Breast epithelium (tissue), 4 donors: Measurements from ENCODE around the gene ARPC5L. TPM values are rescaled to one million over a fixed set of nuclear protein-coding genes. Genes with fewer than 3 reads are reported as not detected.
A peak's percentile ranks its signal among the peaks of the same experiment; 100 is the strongest.

Source experiments
- DNase-seq, 2 donors: peaks; one replicate each; pipeline ENCODE4 v3.0.0-alpha.2; 2019; ENCODE audit warnings: low spot score in 2 of 2
- H3K27ac ChIP-seq, 2 donors: fragments of 200-600 bp; sonication (generic) in 1 of 2; one replicate each; pipeline ENCODE4 v1.5.1; 2016 to 2019; ENCODE audit warnings: mild to moderate bottlenecking in 1 of 2
- H3K27me3 ChIP-seq, 2 donors: fragments of 200-600 bp; sonication (generic) in 1 of 2; one replicate each; pipeline versions ENCODE4 v1.5.1 to v1.6.0; 2017 to 2019; ENCODE audit warnings: control low read depth in 1 of 2, mild to moderate bottlenecking in 1 of 2
- H3K36me3 ChIP-seq: fragments of 200-600 bp; one replicate; pipeline ENCODE4 v1.5.1; 2019
- H3K4me1 ChIP-seq, 2 donors: fragments of 200-600 bp; sonication (generic); one replicate each; pipeline ENCODE4 v1.5.1; 2016 to 2019; ENCODE audit warnings: control low read depth in 1 of 2
- H3K4me3 ChIP-seq, 3 donors: fragments of 200-600 bp; sonication (generic); 1 replicate in 2 of 3; 2 replicates in 1 of 3; pipeline ENCODE4 v1.5.1; 2016 to 2019; ENCODE audit warnings: mild to moderate bottlenecking in 3 of 3, moderate library complexity in 2 of 3
- H3K9me3 ChIP-seq, 2 donors: fragments of 200-600 bp; sonication (generic) in 1 of 2; one replicate each; pipeline ENCODE4 v1.5.1; 2016 to 2019; ENCODE audit warnings: control low read depth in 1 of 2
- POLR2A ChIP-seq: fragments of 450-650 bp; IDR thresholded peaks from one replicate; pipeline ENCODE4 v1.6.1; 2016; ENCODE audit warnings: antibody characterized with exemption, mild to moderate bottlenecking, moderate library complexity
- POLR2AphosphoS5 ChIP-seq, 3 donors: sonication (generic); formaldehyde crosslinking; IDR thresholded peaks; one replicate each; pipeline ENCODE4 v1.6.1; 2017; ENCODE audit warnings: antibody characterized with exemption in 3 of 3
- intact Hi-C: fragments of 100-400 bp; cut with DNase I; formaldehyde crosslinking; loops from one replicate; pipeline ENCODE4 v1.15.1; 2023; ENCODE audit warnings: low total_unique reads
- total RNA-seq, 3 donors: library from RNA; depleted of rRNA; stranded (reverse); fragments of >200 nt; gene quantifications; one replicate each; pipeline ENCODE4 v1.1.0, GENCODE V29; 2016
- TF ChIP-seq, protein P1 (sequence below), 3 donors: fragments of 450-650 bp; IDR thresholded peaks; one replicate each; pipeline ENCODE4 v1.5.1; 2016 to 2017; ENCODE audit warnings: antibody characterized with exemption in 3 of 3, mild to moderate bottlenecking in 3 of 3, moderate library complexity in 3 of 3

Gene ARPC5L
- total RNA-seq, 3 donors from 2014 or later, result 12.5 to 25.6 (median 22.0) TPM

DNA sequence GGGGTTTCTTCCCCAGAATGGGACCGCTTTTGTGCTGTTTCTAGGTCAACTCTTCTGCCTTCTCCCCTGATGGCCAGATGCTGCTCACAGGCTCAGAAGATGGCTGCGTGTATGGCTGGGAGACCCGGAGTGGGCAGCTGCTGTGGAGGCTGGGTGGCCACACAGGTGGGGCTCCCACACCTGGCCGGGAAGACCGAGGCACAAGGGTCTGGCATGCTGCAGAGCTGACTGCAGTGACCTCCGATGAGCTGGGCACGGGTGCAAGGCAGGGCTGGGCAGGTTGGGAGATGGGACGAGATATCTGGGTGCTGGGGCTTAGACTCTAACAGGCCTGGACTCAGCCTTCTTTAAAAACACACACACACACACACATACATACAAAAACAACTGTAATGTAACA lies 7.8 kb upstream of the ARPC5L start:
- DNase-seq, result no peak
- intact Hi-C loops, result no loop called here
- Histone ChIP-seq H3K4me3 (no peak overlapping the region), H3K4me1 (peaks cover 0 to 7% of the 10 kb centered on the region in 2 donors), H3K9me3 (no peaks in the 10 kb centered on the region), H3K27ac (peak overlapping the region in 1 of 2 donors; percentile 67), H3K27me3 (no peaks in the 10 kb centered on the region), H3K36me3 (peaks cover 4% of the 10 kb centered on the region)
- TF ChIP-seq, protein P1, sequence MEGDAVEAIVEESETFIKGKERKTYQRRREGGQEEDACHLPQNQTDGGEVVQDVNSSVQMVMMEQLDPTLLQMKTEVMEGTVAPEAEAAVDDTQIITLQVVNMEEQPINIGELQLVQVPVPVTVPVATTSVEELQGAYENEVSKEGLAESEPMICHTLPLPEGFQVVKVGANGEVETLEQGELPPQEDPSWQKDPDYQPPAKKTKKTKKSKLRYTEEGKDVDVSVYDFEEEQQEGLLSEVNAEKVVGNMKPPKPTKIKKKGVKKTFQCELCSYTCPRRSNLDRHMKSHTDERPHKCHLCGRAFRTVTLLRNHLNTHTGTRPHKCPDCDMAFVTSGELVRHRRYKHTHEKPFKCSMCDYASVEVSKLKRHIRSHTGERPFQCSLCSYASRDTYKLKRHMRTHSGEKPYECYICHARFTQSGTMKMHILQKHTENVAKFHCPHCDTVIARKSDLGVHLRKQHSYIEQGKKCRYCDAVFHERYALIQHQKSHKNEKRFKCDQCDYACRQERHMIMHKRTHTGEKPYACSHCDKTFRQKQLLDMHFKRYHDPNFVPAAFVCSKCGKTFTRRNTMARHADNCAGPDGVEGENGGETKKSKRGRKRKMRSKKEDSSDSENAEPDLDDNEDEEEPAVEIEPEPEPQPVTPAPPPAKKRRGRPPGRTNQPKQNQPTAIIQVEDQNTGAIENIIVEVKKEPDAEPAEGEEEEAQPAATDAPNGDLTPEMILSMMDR (IDR thresholded peaks at IDR 0.05), result no peak
- no peak for TF ChIP-seq POLR2AphosphoS5 (IDR thresholded peaks at IDR 0.05)
- no peak for TF ChIP-seq POLR2A

DNA sequence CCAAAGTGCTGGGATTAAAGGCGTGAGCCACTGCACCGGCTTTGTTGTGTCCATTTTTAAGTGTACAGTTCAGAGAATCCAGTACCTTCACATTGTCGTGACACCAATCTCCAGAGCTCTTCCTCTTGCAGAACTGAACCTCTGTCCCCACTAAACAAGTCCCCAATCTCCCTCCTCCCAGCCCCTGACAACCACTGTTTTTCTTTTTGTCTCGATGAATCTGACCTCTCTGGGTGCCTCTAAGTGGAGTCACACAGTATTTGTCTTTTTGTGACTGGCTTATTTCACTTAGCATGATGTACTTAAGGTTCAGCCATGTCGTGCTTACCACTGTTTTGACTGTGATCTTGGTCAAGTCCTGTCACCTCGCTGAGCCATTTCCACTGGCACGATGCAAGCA lies 7.1 kb upstream of the ARPC5L start:
- Histone ChIP-seq H3K4me1 (peaks cover 0 to 7% of the 10 kb centered on the region in 2 donors), H3K27ac (no peak overlapping the region), H3K36me3 (peaks cover 4% of the 10 kb centered on the region), H3K4me3 (no peak overlapping the region), H3K27me3 (no peaks in the 10 kb centered on the region), H3K9me3 (no peaks in the 10 kb centered on the region)
- intact Hi-C loops, result no loop called here
- no peak for DNase-seq
- TF ChIP-seq POLR2AphosphoS5 (IDR thresholded peaks at IDR 0.05), result no peak
- no peak for TF ChIP-seq POLR2A
- TF ChIP-seq, protein P1 (IDR thresholded peaks at IDR 0.05), result no peak

DNA sequence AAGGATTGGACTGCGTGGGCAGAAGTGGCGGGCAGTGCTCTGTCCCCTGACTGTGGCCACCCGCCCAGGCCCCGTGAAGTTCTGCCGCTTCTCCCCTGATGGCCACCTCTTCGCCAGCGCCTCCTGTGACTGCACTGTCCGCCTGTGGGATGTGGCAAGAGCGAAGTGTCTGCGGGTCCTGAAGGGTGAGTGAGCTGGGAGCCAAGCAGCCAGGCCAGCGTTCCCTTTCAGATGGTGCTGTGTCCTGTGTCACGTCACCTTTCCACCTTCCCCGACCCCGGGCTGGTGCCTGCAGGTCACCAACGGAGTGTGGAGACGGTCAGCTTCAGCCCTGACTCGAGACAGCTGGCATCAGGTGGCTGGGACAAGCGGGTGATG lies 6.4 kb upstream of the ARPC5L start:
- peaks cover 0 to 12% of the 10 kb centered on the region in 2 donors for H3K4me1 ChIP-seq
- TF ChIP-seq POLR2AphosphoS5 (IDR thresholded peaks at IDR 0.05) (no peak), POLR2A (no peak)
- TF ChIP-seq, protein P1 (IDR thresholded peaks at IDR 0.05), result no peak
- intact Hi-C loops, result no loop called here
- H3K36me3 ChIP-seq, result peaks cover 4% of the 10 kb centered on the region
- H3K27ac ChIP-seq, result no peak overlapping the region
- H3K9me3 ChIP-seq, result no peaks in the 10 kb centered on the region
- no peaks in the 10 kb centered on the region for H3K27me3 ChIP-seq
- no peak overlapping the region for H3K4me3 ChIP-seq
- no peak for DNase-seq

DNA sequence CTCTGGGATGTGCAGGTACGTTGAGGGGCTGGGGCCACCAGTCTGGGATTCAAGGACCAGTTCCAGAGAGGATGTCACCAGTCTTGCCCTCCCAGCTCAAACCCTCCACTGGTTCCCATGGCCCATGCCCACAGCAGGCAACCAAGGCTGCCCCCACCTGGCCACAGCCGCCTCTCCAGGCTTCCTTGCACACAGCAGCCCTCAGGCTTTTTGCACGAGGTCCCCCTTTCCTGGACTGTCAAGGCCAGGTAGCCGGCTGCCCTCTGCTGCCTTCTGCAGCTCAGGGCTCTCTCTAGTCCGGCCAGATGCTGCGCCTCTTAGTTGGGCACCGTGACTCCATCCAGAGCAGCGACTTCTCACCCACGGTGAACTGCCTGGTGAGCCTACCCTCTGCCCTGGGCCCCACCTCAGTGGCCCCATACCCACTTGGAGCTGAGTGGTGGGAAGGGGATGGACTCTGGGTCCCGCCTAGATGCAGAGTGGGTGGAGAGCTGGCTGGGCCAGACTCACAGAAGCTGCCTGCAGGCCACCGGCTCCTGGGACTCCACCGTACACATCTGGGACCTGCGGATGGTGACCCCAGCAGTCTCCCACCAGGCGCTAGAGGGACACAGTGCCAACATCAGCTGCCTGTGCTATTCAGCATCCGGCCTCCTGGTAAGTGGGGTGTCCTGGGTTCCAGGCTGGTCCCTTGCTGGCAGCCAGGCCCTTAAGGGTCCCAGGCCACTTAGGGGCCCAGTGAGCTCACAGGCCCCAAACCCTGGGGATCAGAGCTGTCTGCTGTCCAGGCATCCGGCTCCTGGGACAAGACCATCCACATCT lies 5.8 kb upstream of the ARPC5L start:
- Histone ChIP-seq H3K27ac (no peak overlapping the region), H3K4me1 (peaks cover 4 to 15% of the 10 kb centered on the region in 2 donors), H3K36me3 (peaks cover 4% of the 10 kb centered on the region), H3K27me3 (no peaks in the 10 kb centered on the region), H3K4me3 (no peak overlapping the region), H3K9me3 (no peaks in the 10 kb centered on the region)
- no peak for DNase-seq
- intact Hi-C loops, result no loop called here
- TF ChIP-seq POLR2AphosphoS5 (IDR thresholded peaks at IDR 0.05) (no peak), POLR2A (no peak)
- TF ChIP-seq, protein P1 (IDR thresholded peaks at IDR 0.05), result no peak

DNA sequence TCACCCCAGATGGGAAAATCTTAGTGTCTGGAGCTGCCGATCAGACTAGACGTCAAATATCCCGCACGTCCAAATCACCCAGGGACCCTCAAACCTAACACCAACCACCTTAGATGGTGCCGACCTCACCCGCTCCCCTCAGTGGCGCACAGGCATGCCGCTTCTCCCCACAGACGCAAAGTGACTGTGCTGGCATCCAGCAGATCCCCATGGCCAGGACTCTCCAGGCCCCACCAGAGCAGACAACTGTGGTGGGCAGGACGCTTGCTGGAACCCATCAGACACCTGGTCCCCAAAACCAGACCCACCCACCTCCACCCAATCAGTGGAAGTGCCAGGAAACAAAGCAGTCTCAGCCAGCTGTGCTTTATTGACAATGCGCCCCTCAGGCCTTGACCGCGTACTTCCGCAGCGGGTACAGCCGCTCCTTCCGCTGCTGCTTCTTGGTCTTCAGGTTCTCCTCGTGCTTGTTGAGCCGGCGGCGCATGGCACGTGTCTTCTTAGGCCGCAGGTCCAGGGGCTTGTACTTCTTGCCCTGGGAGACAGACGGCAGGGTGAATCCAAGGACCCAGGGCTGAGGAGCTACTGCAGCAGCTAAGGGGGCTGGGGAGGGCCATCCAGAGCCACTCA lies 4.3 kb upstream of the ARPC5L start:
- Histone ChIP-seq H3K9me3 (no peaks in the 10 kb centered on the region), H3K27me3 (no peaks in the 10 kb centered on the region), H3K4me3 (no peak overlapping the region), H3K4me1 (peaks cover 4 to 10% of the 10 kb centered on the region in 2 donors), H3K36me3 (peaks cover 4% of the 10 kb centered on the region), H3K27ac (no peak overlapping the region)
- no peak for TF ChIP-seq POLR2A
- TF ChIP-seq POLR2AphosphoS5 (IDR thresholded peaks at IDR 0.05), result peak in 1 of 3 donors; percentile 14
- TF ChIP-seq, protein P1 (IDR thresholded peaks at IDR 0.05), result no peak
- DNase-seq, result no peak
- intact Hi-C loops, result no loop called here
